Adrenal gland (tissue), 5 donors: ENCODE results near the gene KRT8.

ENCODE experiments used
- POLR2A ChIP-seq, 2 donors: fragments of 450-650 bp; IDR thresholded peaks; one replicate each; pipeline ENCODE4 v1.6.1; 2017; ENCODE audit warnings: antibody characterized with exemption in 2 of 2, mild to moderate bottlenecking in 2 of 2, moderate library complexity in 1 of 2
- TF ChIP-seq, protein P1 (sequence below), 6 experiments: fragments of 450-650 bp in 4 of 6; fragments of 200-600 bp in 2 of 6; sonication (generic) in 1 of 6; IDR thresholded peaks; 1 replicate in 5 of 6; 2 replicates in 1 of 6; pipeline versions ENCODE4 v1.5.1 to v1.8.0; 2016 to 2021; ENCODE audit warnings: antibody characterized with exemption in 6 of 6, mild to moderate bottlenecking in 2 of 6, moderate library complexity in 1 of 6
- donor health status: DM: no; HTN: no; CAD: no.

DNA sequence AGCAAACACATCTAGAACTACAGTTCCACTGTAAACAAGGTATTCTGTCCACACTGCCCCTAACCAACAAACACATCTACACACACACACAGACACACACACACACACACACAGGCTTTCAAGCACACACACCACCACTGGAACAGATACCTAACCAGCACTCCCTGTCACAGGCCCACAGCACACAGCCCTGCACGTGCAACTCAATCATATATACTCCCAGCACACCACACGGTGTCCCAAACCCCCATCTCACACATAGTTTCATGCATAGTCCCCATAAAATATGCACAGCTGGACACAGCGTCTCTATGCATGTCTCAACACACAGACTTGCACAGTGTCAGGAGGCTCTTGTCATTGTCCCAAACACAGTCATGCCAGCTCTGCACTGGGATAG, 27.6 kb downstream of the KRT8 start:
- TF ChIP-seq, protein P1, sequence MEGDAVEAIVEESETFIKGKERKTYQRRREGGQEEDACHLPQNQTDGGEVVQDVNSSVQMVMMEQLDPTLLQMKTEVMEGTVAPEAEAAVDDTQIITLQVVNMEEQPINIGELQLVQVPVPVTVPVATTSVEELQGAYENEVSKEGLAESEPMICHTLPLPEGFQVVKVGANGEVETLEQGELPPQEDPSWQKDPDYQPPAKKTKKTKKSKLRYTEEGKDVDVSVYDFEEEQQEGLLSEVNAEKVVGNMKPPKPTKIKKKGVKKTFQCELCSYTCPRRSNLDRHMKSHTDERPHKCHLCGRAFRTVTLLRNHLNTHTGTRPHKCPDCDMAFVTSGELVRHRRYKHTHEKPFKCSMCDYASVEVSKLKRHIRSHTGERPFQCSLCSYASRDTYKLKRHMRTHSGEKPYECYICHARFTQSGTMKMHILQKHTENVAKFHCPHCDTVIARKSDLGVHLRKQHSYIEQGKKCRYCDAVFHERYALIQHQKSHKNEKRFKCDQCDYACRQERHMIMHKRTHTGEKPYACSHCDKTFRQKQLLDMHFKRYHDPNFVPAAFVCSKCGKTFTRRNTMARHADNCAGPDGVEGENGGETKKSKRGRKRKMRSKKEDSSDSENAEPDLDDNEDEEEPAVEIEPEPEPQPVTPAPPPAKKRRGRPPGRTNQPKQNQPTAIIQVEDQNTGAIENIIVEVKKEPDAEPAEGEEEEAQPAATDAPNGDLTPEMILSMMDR (IDR thresholded peaks at IDR 0.05) = no peak
- TF ChIP-seq POLR2A (IDR thresholded peaks at IDR 0.05) = no peak
